GM13977 (cell line): Measurements from ENCODE around the gene BARX1.
"Not testable (repeated sequence)": the region's sequence is repeated elsewhere in the genome, so short reads cannot be mapped to it uniquely, and the experiment has no call there.

Experiments
- DNase-seq: peaks from one replicate; pipeline ENCODE4 v3.0.0; 2012; ENCODE audit warnings: low spot score
- in situ Hi-C: fragments of 300-500 bp; cut with MboI; formaldehyde crosslinking; loops from one replicate; pipeline ENCODE4 v1.12.0; 2022; ENCODE audit warnings: low sequenced_read_pairs, low pct_unique_long_range_greater_than_20kb, mixed read lengths, inconsistent platforms; ENCODE audit not compliant: unreplicated experiment
- TF ChIP-seq, protein P1 (sequence below): IDR thresholded peaks from 2 replicates; pipeline ENCODE4 v1.5.1; 2012; ENCODE audit warnings: mild to moderate bottlenecking, control low read depth; ENCODE audit not compliant: insufficient read depth; ENCODE audit errors: extremely low read depth, missing control alignments

Gene BARX1

DNA sequence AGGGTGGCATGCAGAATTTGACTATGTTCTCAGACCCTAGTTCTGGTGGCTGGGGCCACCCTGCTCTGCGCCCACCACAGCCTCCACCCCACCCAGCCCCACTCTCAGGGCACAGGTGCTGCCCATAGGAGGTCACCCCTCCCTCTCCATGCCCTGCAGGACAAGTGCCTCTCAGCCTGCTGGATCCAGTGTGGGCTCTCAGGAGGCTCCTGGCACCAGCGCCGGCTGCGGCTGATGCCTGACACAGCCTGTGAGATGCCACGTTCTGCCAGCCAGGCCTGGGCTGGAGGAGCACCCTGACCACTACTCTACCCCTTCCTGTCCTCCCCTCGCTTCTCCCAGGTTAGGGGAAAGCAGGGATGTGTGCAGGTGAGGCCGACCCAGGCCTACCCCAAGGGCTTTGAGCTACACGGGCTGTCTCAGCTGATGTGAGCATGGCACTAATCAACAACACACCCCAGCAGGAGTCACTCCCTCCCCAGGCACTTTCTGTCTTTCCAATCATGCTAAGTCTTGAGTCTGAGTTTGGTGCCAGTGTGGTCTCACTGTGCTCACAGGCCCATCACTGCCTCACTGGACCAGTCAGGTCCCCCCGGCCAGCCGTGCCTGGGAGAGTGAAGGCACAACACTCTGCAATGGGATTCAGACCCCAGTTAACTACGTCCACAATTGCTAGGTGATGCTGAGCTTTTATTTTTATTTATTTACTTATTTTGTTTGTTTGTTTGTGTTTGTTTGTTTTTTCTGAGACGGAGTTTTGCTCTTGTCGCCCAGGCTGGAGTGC, 12.1 kb upstream of the BARX1 start:
- in situ Hi-C loops: loop anchor here (25.0 kb wide), 1 partner anchor 280 kb away; no protein-coding TSS in a partner anchor
- TF ChIP-seq, protein P1, sequence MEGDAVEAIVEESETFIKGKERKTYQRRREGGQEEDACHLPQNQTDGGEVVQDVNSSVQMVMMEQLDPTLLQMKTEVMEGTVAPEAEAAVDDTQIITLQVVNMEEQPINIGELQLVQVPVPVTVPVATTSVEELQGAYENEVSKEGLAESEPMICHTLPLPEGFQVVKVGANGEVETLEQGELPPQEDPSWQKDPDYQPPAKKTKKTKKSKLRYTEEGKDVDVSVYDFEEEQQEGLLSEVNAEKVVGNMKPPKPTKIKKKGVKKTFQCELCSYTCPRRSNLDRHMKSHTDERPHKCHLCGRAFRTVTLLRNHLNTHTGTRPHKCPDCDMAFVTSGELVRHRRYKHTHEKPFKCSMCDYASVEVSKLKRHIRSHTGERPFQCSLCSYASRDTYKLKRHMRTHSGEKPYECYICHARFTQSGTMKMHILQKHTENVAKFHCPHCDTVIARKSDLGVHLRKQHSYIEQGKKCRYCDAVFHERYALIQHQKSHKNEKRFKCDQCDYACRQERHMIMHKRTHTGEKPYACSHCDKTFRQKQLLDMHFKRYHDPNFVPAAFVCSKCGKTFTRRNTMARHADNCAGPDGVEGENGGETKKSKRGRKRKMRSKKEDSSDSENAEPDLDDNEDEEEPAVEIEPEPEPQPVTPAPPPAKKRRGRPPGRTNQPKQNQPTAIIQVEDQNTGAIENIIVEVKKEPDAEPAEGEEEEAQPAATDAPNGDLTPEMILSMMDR: no peak
- DNase-seq: peak; percentile 6

DNA sequence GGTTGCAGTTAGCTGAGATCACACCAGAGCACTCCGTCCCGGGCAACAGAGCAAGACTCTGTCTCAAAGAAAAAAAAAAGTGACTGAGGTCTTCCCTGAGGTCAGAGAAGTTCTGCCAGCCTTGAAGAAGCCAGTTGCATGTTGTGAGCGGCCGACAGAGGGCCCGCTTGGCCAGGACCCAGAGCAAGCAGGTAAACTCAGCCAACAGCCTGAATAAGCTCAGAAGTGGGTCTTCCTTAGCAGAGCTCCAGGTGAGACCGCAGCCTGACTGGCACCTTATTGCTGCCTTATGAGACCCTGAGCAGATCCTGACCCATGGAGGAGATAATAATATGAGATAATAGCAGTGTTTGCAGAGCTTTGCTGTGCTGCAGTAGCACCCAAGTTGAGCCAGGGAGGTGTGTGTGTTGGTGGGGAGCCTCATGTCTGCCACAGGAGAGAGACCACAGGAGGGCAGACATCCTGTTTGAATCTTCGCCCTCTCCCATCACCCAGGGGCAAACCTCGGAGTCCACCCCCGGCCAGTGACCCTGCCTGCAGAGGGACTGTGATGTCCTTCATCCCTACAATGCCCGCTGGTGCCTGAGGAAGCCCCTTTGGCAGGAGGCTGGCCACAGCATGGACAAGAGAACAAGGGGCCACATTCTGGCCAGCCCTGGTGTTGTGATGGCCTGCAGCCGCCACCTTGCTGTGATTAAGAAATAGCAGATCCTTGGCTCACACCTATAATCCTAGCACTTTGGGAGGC, 10.8 kb upstream of the BARX1 start:
- in situ Hi-C loops: loop anchor here (25.0 kb wide), 1 partner anchor 279 kb away; no protein-coding TSS in a partner anchor
- TF ChIP-seq, protein P1: no peak
- peak; percentile 6 for DNase-seq

DNA sequence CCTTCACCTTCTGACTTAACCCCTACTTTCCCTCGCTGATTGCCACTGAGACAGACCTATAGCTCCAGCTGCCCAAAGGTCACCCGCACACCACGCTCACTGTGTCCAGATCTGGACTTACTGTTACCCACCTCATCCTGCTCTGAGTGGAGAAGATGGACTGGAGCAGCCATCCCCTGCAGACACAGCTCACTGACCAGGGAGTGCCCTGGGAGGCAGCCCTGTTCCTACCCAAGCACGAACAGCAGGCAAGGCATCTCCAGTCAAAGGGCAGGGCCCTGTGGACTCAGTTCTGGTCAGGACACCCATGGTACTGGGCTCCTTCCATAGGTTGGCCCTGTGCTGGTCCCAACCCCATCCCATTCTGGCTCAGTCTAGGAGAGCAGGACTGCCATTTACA, 9.5 kb upstream of the BARX1 start:
- in situ Hi-C loops: loop anchor here (25.0 kb wide), 1 partner anchor 277 kb away; no protein-coding TSS in a partner anchor
- DNase-seq: peak; percentile 6
- TF ChIP-seq, protein P1: no peak

DNA sequence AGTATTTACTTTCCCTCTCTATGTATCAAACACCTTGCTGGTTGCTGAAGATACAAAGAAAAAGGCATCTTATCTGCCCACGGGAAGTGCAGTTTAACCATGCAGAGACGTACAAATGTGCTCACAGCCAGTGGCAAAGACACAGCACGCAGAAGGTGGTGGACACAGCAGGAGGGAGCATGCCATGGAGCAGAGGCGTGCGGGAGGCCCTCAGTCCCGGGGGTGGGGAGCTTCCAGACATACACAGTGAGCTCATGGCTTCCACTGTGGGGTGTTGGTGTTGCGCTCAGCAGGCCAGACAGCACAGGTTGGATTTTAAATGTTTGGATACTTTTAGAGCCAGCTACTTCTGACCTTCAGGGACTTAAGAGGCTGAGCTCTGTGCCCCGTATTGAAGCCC, 8.8 kb upstream of the BARX1 start:
- in situ Hi-C loops: loop anchor here (25.0 kb wide), 1 partner anchor 277 kb away; no protein-coding TSS in a partner anchor
- DNase-seq: peak; percentile 7
- TF ChIP-seq, protein P1: no peak

DNA sequence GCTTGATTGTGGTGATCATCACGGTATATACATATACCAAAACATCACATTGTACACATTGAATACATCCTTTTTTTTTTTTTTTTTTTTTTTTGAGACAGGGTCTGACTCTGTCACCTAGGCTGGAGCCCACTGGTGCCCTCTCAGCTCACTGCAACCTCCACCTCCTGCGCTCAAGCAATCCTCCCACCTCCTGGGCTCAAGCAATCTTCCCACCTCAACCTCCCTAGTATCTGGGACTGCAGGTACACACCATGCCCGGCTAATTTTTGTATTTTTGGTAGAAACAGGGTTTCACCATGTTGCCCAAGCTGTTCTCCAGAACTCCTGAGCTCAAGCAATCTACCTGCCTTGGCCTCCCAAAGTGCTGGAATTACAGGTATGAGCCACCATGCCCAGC, 8.3 kb upstream of the BARX1 start:
- DNase-seq: not testable (repeated sequence)
- in situ Hi-C loops: loop anchor here (25.0 kb wide), 1 partner anchor 276 kb away; no protein-coding TSS in a partner anchor

DNA sequence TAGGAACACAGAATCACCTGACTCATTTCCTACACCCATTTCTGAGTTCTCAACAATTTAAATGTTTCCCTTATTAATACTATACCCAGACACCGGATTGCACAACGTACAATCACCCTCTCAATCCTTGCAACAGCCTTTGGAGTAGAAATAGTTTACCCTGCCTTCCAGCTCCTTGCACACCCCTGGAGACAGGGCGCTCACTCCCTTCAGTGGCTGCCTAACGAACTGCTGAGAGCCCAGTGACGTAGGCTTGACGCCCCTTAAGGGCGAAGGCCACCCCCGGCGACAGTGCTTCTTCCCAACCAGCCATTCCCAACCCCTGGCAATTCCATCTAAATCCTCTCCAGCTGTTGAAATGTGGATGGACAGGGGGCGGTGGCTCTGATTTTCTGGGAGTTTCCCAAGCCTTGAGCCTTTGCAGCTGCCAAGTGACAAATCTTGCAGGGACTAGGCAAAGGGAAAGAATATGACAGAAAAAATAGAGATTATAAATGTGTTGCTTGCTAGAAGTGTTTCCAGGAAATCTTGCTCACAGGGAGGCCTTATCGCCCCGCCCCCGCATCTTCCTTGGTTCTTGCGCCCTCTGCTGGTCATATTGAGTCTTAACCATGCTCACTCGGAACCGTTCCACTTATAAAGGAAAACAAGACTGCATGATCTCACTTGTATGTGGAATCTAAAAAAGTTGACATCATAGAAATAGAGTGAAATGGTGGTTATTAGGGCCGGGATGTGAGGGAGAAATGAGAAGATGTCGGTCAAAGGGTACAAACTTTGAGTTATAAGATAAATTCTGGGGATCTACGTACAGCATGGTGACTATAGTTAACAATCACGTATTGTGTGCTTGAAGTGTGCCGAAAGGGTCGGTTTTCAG, 7.6 kb upstream of the BARX1 start:
- in situ Hi-C loops: loop anchor here (25.0 kb wide), 1 partner anchor 276 kb away; no protein-coding TSS in a partner anchor
- TF ChIP-seq, protein P1: peak; percentile 76
- DNase-seq: peak; percentile 89
